Activated T-helper 1 cell treated with Interleukin-2 at 50 U/mL for 16 hours (primary cell): Measurements from ENCODE around the gene AP3S2.
"Not testable (repeated sequence)": the region's sequence is repeated elsewhere in the genome, so short reads cannot be mapped to it uniquely, and the experiment has no call there.

Experiments
- DNase-seq: peaks from one replicate; pipeline ENCODE4 v3.0.0-alpha.2; 2020; ENCODE audit warnings: low read depth

Gene AP3S2

DNA sequence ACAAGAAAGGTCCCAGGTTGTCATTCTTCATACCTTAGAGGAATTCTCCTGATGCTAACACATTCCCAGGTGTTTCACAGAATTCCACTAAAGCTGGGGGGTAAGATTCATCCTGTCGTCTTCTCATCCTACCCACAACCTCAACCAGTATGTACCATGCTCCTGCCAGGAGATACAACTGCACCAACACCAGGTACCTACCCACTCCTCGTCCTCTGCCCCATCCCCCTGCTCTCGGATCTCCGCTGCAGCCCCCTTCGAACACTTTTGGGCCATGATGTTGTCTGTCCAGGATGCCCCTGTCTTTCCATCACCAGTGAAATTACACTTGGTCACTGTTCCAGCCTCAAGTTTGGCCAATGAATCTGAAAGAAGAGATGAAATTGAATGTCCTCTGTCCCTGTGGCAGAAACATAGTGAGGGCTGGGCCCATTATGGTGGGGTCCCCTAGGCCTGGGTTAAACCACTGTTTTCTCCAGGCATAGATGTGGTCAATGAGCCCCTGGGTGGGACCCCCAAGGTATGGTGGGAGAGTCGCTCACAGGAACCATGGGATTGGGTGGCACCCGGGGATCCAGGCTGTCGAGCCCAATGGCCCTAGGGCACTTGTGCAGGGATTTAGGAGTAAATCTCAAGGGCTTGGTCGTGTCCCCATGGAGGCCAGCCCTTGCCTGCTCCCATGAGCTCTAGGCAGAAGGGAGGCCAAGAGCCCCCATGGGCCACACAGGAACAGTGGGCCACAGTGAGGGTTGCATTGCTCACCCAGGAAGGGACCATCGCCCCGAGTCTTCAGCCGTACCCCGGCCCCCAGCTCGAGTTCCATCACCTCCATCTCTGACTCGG is 9.4 kb upstream of the AP3S2 start:
- no peak for DNase-seq

DNA sequence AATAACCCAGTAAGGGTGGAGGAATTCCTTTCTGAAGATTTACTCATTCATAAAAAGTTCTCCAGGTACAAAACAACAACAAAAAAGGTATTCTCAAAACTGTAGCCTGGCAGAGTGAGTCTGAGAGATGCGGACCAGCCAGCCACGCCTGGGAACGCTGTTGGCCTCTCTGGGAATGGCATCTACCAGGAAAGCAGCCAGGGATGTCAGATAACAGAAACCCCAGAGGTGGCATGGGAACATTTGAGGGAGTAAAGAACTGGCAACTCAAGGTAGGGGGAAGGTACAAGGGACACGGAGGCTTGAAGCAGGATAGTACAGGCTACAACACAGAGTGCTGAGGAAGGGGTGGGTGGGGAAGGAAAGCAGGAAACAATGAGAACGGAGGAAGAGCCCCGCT is 7.1 kb upstream of the AP3S2 start:
- no peak for DNase-seq

DNA sequence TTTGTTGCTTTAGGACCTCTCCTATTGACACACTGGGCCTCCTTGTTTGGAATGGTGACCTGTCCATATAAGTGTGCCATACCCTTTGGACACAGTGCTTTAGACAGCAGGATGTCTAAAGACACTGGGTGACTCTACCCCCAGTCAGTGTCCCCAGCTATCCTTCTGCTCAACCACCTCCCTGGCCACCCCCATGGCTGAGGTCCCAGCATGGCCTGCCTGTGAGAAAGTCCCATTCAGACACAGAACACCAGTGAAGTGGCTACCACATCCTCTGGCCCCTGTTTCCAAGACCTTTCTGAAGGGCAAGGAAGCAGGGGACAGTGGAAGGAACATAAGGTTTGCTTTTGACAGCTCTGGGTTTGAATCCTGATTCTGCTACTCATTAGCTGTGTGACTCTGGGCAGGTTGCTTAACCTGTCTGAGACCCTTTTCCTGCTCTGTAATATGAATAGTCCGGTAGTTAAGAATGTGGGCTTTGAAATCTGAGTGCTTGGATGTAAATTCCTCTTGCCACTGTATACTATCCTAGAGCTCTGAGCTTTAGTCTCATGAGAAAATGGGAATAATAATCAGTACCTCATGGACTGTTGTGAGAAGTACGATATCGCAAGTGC is 6.3 kb upstream of the AP3S2 start:
- DNase-seq: no peak

DNA sequence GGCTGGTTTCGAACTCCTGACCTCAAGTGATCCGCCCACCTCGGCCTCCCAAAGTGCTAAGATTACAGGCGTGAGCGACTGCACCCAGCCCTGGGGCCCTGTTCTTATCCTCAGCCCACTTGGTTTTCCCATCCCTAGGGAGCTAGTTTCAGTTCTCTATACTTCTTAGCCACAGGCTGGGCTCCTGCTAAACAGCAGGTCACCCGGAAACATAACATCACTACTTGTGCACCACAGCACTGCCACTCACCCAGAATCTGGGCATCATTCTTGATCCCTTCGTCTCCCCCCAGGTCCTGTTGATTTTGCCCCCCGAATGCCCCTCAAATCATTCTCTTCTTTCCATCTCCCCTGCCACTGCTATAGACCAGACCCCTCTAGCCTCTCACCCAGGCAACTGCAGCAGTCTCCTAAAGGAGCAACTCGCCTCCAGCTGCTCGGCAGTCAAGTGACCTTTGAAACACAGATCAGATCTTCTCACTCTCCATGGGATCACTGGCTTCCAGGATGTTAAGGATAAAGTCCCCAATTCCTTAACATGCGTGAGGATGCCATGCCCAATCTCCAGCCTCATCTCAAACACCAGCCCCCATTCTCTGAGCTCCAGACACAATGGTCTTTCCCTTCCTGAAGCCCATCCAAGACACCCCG is 5.6 kb upstream of the AP3S2 start:
- no peak for DNase-seq

DNA sequence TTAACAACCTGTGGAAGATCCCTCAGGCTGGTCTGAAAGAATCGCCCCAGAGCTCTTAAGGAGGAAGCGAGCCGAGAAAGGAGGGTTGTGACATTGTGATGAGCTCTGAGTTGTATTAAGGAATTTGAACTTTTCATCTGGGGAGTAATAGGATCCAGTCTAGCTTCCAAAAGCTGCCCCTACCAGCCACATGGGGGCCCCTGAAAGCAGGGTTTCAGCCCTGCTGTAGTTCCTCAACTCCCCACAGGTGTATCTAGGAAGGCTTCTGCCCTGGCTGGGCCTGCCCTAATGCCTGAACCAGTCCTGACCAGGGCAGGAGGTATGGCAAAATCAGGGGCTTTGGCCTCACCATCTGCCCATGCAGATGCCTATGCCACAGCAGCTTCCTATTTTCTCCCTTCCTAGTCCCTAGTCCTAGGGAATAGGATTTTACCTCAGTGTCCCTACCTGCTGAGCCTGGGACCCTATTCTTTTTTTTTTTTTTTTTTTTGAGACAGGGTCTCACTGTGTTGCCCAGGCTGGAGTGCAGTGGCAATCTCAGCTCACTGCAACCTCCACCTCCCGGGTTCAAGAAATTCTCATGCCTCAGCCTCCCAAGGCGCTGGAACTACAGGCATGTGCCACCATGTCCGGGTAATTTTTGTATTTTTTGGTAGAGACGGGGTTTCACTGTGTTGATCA is 5.0 kb upstream of the AP3S2 start:
- peak; percentile 24 for DNase-seq

DNA sequence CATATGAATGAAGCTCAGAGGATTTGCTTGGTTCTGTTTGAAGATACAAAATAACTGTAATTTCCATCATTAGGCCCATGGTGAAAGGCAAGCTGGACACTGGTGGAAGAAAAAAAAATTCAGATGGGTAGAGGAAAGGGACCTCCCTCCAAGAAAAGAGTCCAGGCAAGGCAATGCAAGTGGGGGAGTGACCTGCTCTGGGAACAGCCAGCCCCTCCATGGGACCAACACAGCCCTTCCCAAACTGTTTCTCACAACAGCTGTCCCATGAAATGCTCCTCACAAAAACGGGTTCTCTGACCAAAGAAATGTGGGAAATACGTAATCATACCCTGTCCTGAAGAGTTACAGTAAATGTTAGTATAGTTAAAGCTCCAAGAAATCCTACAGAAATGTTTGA is 4.4 kb upstream of the AP3S2 start:
- DNase-seq: no peak

DNA sequence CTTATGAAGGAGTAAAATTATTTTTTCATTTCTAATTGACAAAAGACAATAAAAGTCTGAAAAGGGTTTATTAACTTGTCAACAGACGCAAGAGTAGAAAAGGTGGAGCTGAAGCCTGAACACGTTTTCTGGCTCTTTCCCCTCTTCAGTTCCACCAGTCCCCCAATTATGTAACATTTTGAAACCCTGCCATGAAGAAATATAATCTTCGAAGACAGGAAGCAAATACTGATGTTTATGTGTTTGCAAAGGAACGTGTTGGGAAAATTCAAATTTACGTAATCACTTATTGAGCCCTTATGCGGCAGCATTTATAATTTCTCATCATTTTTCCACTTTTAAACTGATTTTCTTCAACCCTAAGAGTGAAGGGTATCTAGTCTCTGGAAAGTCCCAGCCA is 767 bp downstream of the AP3S2 start:
- no peak for DNase-seq

DNA sequence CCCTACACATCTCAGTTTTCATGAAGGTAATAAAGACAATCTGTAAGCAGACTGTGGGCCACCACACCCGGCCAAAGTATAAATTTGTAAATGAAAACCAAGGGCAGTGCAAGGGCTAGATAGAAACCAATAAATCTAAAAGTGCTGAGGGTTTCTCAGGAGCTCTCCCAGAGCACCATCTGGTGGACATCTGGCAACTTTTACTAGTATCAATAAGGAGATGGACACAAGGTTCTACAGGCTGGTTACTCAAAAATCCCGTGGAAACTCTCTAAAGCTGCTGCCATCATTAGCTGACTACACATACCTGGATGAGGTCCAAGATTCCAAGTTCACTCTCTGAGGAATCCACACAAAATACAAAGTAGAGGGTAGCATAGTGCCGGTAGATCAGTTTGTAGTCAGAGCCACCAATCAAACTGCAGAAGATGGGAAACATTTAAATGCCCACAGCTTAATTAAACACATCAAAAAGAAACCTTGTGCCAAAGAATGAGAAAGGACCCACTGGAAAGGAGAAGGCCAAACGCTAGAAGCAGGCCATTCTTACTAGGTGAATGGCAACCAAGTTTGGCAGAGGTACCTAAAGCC is 5.5 kb downstream of the AP3S2 start:
- no peak for DNase-seq

DNA sequence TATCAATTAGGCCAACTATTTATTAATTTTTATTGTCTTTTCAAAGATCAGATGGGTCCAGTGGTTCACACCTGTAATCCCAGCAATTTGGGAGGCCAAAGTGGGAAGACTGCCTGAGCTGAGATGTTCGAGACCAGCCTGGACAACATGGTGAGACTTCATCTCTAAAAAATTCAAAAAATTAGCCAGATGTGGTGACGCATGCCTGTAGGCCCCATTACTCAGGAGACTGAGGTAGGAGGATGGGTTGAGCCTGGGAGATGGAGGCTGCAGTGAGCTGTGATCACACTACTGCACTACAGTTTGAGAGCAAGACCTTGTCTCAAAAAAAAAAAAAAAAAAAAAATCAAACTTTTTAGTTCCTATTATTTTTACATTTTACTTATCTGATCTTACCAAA is 8.2 kb downstream of the AP3S2 start:
- no peak for DNase-seq

DNA sequence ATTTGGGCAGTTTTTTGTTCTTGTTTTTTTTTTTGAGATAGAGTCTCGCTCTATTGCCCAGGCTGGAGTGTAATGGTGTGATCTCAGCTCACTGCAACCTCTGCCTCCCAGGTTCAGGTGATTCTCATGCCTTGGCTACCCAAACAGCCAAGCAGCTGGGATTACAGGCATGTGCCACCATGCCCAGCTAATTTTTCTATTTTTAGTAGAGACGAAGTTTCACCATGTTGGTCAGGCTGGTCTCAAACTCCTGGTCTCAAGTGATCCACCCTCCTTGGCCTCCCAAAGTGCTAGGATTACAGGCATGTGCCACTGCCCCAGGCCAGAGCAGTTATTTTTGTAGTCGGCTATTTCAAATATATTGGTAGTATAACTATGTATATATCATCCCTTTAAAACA is 8.6 kb downstream of the AP3S2 start:
- DNase-seq: not testable (repeated sequence)

DNA sequence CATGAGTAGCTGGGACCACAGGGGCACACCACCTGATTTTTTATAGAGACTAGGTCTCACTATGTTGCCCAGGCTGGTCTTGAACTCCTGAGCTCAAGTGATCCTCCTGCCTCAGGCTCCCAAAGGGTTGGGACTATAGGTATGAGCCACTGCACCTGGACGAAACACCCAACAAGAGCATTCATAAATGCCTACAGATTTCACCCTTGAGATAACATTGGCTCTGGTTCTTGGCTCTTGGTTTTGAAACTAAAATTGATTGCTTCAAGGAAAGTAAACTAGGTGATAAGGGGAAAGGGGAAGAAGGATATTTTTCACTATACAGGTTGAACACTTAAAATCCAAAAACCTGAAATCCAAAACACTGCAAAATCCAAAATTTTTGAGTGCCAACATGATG is 10.3 kb downstream of the AP3S2 start:
- DNase-seq: no peak

DNA sequence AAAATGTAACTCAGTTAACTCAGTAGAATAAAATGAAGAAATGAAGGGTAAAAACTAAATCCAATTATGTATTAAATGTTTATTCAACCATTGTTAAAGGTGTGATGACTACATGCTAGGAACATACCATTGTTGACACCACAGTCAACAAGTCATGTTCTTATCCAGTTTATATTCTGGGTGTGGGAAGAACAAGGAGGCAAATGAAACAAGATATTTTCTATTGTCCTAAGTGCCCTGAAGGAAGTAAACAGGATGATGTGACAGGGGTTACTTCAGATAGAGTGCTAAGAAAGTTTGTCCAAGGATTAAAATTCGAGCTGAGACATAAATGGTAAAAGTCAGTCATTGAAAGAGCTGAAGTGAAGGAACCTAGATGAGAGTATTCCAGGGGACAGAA is 13.1 kb downstream of the AP3S2 start:
- DNase-seq: no peak

DNA sequence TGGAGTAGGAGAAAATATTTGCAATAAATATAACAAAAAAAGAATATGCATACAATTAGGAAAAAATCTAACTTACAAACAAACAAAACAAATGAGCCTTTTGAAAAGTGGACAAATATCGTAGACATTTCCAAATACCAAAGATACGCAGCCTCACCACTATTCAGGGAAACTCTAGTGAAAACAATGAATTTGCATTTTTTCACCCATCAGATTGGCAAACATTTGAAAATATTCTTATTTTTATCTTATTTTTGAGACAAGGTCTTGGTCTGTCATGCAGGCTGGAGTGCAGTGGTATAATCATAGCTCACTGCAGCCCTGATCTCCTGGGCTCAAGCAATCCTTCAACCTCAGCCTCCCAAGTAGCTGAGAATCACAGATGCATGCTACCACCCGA is 15.5 kb downstream of the AP3S2 start:
- DNase-seq: no peak

DNA sequence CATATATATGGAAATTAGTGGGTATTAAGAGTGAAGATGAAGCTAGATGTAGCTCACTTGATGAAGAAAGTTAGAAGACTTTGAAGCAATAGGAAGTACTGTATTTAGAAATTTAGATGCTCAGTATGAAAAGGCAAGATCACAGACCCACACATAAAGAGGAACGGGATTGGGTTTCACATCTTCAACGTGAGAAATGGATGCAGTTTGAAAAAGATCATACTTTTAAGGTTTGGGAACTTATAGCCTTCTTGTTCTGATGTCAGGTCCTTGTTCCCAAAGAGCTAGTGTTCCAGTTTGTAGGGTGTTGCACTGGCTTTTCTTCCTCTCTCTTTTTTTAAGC is 16.7 kb downstream of the AP3S2 start:
- DNase-seq: no peak

DNA sequence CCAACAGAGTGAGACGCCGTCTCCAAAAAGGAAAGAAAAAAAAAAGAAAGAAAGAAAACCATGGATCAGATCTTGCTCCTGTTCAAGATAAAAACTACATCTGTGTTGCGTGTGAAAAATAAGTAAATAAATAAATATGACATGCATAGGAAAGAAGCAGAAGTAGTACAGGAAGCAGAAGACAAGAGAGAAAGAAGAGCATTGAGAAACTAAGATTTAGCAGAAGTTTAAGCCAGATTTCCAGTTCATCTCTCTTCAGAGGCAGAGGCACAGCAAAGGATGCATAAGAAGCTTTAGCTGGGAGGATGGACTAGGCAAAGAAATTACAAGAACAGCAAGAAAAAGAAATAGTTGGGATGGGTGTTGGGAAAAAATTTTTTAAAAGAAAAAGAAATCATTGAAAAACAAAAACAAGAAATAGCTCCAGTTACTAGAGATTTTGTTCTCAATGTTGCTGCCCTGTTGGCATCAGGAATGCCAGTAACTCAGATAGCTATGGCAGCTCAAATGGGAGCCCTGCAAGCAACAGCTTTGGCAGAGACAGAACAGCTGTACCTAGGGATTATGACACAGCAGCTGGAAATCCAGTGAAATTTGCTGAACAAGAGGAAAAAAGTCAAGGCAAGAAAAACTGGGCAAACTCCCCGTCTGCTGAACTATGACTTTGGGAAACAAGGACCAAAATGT is 17.3 kb downstream of the AP3S2 start:
- DNase-seq: no peak

DNA sequence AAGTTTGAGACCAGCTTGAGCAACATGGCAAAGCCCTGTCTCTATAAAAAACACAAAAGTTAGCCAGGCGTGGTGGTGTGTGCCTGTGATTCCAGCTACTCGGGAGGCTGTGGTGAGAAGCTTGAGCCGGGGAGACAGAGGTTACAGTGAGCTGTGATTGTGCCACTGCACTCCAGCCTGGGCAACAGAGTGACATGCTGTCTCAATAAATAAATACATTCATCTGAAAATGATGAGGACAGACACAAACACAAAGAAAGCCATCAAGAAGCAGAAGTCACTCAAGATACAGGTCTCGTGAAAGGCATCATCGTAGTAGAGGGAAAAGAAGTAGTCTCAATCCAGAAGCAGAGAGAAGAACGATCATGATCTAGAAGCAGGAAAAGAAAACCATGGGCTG is 18.1 kb downstream of the AP3S2 start:
- no peak for DNase-seq

DNA sequence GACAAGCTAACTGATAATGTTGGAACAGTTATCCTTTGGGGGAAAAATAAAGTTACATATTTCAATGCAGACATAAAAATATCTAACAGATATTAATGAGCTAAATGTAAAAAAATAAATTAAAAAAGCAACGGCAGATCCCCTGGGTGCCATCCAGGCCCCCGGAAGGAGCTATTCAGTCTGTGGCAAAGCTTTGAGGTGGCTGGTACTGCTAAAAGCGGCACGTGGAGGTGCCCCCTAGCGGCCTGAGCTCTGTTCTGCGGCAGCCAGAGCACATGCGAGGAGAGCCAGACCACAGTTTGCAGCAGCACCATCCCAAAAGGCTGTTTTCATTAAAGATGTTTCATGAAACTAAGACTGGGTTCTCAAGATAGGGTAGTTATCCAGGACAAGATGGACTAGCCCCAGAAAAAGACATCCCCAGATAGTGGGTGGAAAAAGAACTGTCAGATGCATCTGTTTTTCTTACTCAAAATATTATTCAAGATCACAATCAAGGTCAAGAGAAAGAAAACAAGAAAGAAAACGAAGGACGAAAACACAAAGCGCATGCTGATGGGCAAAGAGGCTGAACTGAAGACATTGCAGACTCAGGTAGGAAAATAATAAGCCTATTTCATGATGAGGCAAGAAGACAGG is 18.7 kb downstream of the AP3S2 start:
- peak; percentile 65 for DNase-seq

DNA sequence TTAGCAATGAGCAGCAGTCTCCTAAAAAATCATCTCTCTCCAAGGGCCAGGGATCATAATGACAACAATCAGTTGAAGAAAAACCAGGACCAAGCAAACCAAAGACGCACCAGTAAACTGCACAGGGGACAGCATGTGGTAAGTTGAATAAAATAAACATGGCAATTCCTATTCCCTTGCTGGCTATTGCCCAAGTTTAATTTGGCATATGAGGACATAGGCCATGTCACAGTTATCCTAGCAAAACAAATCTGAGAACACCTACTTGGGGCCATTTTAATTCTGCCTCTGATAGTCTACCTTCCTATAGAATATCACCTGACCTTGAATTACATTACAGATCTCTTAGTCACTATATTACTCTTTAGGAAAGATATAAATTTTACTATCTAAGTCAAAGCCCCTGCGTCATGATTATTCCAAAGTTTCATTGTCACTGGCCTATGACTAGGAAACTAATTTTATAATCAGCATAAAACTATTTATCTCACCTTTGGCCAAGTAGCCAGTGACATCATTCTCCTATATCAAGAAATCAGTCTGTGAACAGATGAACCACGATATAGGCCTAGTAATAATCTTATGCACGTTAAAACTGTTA is 23.0 kb downstream of the AP3S2 start:
- no peak for DNase-seq

DNA sequence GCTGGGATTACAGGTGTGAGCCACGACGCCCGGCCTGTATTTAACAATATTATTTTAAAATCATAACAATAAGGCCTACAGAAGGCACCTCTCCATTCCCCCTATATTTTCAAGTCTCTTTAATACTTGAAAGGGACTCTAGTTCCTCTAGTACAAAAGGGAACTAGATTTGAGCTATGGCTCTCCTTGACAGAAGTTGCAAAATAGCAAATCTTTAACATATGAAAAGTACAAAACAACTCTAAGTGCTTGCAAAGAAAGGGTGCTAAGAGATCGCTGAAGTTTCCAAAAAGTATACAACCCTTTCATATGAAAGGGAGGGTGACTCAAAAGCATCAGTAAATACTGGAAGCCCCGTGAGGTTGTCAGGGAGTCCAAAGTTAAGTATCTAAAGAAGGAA is 23.8 kb downstream of the AP3S2 start:
- no peak for DNase-seq

DNA sequence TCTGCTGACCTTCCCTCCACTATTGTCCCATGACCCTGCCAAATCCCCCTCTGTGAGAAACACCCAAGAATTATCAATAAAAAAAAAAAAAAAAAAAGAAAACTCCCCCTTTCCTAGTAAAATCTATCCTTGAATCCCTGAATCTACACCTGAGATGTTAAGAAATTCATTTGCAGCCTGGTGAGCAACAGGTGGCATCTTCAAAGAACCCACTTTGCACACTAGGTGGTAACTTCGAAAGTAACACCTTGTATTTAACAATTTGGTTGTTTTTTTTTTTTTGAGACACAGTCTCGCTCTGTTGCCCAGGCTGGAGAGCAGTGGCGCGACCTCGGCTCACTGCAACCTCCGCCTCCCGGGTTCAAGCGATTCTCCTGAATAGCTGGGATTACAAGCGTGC is 24.3 kb downstream of the AP3S2 start:
- not testable (repeated sequence) for DNase-seq
